Coronary artery (tissue), 2 donors: ENCODE results near the gene INO80B.
A peak's percentile ranks its signal among the peaks of the same experiment; 100 is the strongest.
"Not testable (repeated sequence)": the region's sequence is repeated elsewhere in the genome, so short reads cannot be mapped to it uniquely, and the experiment has no call there.

Experiments
- DNase-seq: peaks from one replicate; pipeline ENCODE4 v3.0.0-alpha.2; 2017; ENCODE audit warnings: low spot score
- H3K27ac ChIP-seq, 2 donors: fragments of 200-600 bp; sonication (generic); one replicate each; pipeline ENCODE4 v1.5.1; 2016 to 2019
- H3K4me3 ChIP-seq: fragments of 200-600 bp; sonication (generic); 2 replicates; pipeline ENCODE4 v1.5.1; 2016; ENCODE audit warnings: mild to moderate bottlenecking, moderate library complexity
- CTCF ChIP-seq: fragments of 200-600 bp; sonication (generic); IDR thresholded peaks from one replicate; pipeline ENCODE4 v1.5.1; 2019; ENCODE audit warnings: antibody characterized with exemption

INO80B gene

GRCh38 chr2:74438248-74438647 lies 16.6 kb upstream of the INO80B start:
- Histone ChIP-seq H3K4me3 (no peak overlapping the region), H3K27ac (no peak overlapping the region)
- TF ChIP-seq CTCF = no peak
- no peak for DNase-seq

GRCh38 chr2:74439373-74439772 lies 15.5 kb upstream of the INO80B start:
- DNase-seq = no peak
- peak overlapping the region; percentile 77 for H3K4me3 ChIP-seq
- H3K27ac ChIP-seq = peak overlapping the region; percentile 50 to 86
- TF ChIP-seq CTCF = no peak

- H3K4me3 ChIP-seq = peak overlapping the region; percentile 77
Measured at GRCh38 chr2:74439803-74440377, 15.0 kb upstream of the INO80B start.

GRCh38 chr2:74440378-74441169 lies 14.3 kb upstream of the INO80B start:
- peak overlapping the region; percentile 50 to 86 for H3K27ac ChIP-seq
- DNase-seq = peak; percentile 91
- H3K4me3 ChIP-seq = peak overlapping the region; percentile 77
- no peak for TF ChIP-seq CTCF

More at GRCh38 chr2:74439803-74440377, 15.0 kb upstream of the INO80B start:
- TF ChIP-seq CTCF = no peak
- peak overlapping the region; percentile 50 to 86 for H3K27ac ChIP-seq
- DNase-seq = no peak

DNA sequence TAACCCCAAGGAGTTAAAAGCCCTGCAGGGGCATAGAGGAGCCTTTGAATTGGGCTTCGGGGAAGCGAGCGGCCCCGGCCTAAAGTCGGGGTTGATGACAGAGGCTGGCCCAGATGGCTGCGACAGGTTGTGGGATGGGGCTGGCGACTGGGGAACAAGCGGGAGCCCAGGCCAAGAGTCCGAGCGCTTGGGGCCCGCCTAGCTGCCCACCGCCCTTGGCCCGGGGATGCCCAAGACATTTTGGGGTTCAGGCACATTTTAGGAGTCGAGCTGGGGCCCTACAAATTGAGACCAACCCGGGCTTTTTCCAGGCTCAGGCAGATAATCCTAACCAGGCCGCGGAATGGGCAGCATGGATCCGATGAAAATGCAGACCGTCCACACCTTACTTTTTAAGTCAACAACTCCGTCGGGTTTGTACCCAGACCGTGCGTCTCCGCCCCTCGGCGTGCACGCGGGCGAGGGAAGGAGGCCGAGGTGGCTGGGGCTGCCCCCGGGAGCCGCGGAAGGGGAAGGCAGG lies 13.7 kb upstream of the INO80B start:
- no peak for DNase-seq
- no peak for TF ChIP-seq CTCF
- H3K27ac ChIP-seq = peak overlapping the region; percentile 50 to 86
- H3K4me3 ChIP-seq = peak overlapping the region; percentile 77

- Histone ChIP-seq H3K4me3 (peak within 1 kb of the TSS; percentile 77), H3K27ac (peak within 1 kb of the TSS; percentile 50 to 86)
- no peak for DNase-seq
- no peak for TF ChIP-seq CTCF
Measured at GRCh38 chr2:74441690-74442482, 13.0 kb upstream of the INO80B start, which contains the start of gene RTKN. TSS of gene RTKN (minus strand) at chr2:74441937. CDS start at chr2:74441816, 121 bp downstream.

DNA sequence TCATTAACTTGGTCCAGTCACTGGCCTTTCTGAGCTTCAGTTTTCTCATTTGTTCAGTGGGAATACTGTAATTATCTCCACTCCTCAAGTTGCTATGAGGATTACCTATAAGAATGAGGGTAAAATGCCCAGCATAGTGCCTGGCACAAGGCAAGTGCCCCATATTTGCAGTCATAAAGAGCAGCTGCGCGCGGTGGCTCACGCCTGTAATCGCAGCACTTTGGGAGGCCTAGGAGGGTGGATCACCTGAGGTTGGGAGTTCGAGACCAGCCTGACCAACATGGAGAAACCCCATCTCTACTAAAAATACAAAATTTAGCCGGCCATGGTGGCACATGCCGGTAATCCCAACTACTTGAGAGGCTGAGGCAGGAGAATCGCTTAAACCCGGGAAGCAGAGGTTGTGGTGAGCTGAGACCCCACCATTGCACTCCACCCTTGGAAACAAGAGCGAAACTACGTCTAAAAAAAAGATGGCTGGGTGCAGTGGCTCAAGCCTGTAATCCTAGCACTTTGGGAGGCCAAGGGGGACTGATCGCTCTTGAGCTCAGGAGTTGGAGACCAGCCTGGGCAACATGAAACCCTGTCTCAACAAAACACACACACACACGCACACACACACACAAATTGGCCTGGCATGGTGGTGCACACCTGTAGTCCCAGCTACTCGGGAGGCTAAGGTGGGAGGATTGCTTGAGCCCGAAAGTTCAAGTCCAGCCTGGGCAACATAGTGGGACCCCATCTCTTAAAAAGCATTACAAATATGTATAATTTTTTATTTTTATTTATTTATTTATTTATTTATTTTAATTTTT lies 12.2 kb upstream of the INO80B start:
- not testable (repeated sequence) for H3K27ac ChIP-seq, DNase-seq
- peak overlapping the region; percentile 77 for H3K4me3 ChIP-seq
